Activated naive CD8-positive, alpha-beta T cell (primary cell): ENCODE measurements around the gene ACTC1.
A peak's percentile ranks its signal among the peaks of the same experiment; 100 is the strongest.

Experiments
- H3K27ac Mint-ChIP-seq: one replicate; pipeline ENCODE4 v1.8.0; 2021; ENCODE audit warnings: mixed read lengths
- H3K27me3 Mint-ChIP-seq: one replicate; pipeline ENCODE4 v1.8.0; 2021; ENCODE audit warnings: mixed read lengths
- H3K36me3 Mint-ChIP-seq: one replicate; pipeline ENCODE4 v1.8.0; 2021; ENCODE audit warnings: mixed read lengths
- H3K4me1 Mint-ChIP-seq: one replicate; pipeline ENCODE4 v1.8.0; 2021; ENCODE audit warnings: low read depth, mixed read lengths
- H3K4me3 Mint-ChIP-seq: one replicate; pipeline ENCODE4 v1.8.0; 2021; ENCODE audit warnings: mild to moderate bottlenecking, mixed read lengths
- H3K9me3 Mint-ChIP-seq: one replicate; pipeline ENCODE4 v1.8.0; 2021; ENCODE audit warnings: low read depth, mixed read lengths

The ACTC1 gene

GRCh38 chr15:34754674-34755418, 40.5 kb downstream of the ACTC1 start, which contains the start of gene GJD2:
Gene GJD2, minus strand, starts transcription at chr15:34754998. Its CDS starts 510 bp downstream, at chr15:34754488.
- Mint-ChIP-seq H3K4me3 (peak within 1 kb of the TSS; percentile 58), H3K4me1 (peaks cover 5% of the 10 kb centered on the region), H3K9me3 (no peaks in the 10 kb centered on the region), H3K27me3 (peaks cover 39% of the 10 kb centered on the region), H3K36me3 (no peaks in the 10 kb centered on the region), H3K27ac (no peak within 1 kb of the TSS)

GRCh38 chr15:34754171-34754601, 41.2 kb downstream of the ACTC1 start:
- H3K36me3 Mint-ChIP-seq = no peaks in the 10 kb centered on the region
- peaks cover 5% of the 10 kb centered on the region for H3K4me1 Mint-ChIP-seq
- peaks cover 41% of the 10 kb centered on the region for H3K27me3 Mint-ChIP-seq
- no peaks in the 10 kb centered on the region for H3K9me3 Mint-ChIP-seq
- H3K4me3 Mint-ChIP-seq = no peak overlapping the region
- H3K27ac Mint-ChIP-seq = no peak overlapping the region

- H3K36me3 Mint-ChIP-seq = no peaks in the 10 kb centered on the region
Measured at GRCh38 chr15:34753236-34753894, 42.0 kb downstream of the ACTC1 start.

GRCh38 chr15:34749691-34750090, 45.7 kb downstream of the ACTC1 start:
- peaks cover 34% of the 10 kb centered on the region for H3K27me3 Mint-ChIP-seq
- H3K4me1 Mint-ChIP-seq = peaks cover 3% of the 10 kb centered on the region
- no peak overlapping the region for H3K27ac Mint-ChIP-seq
- H3K4me3 Mint-ChIP-seq = no peak overlapping the region
- H3K9me3 Mint-ChIP-seq = no peaks in the 10 kb centered on the region
- H3K36me3 Mint-ChIP-seq = no peaks in the 10 kb centered on the region

More at GRCh38 chr15:34753236-34753894, 42.0 kb downstream of the ACTC1 start:
- Mint-ChIP-seq H3K27me3 (peaks cover 42% of the 10 kb centered on the region), H3K4me1 (peaks cover 5% of the 10 kb centered on the region), H3K4me3 (no peak overlapping the region), H3K9me3 (no peaks in the 10 kb centered on the region), H3K27ac (no peak overlapping the region)
